Activated CD4-positive, alpha-beta T cell treated with anti-CD3 and anti-CD28 coated beads for 1 hour (primary cell): ENCODE data around the gene PLSCR1.

Experiments
- DNase-seq: peaks from one replicate; pipeline ENCODE4 v3.0.0-alpha.2; 2020

PLSCR1 gene

GRCh38 chr3:146544002-146544928 is at the start of gene PLSCR1:
PLSCR1 (minus strand) TSS chr3:146544607; CDS start chr3:146536552, 8,055 bp downstream.
- DNase-seq: peak; percentile 86

DNA sequence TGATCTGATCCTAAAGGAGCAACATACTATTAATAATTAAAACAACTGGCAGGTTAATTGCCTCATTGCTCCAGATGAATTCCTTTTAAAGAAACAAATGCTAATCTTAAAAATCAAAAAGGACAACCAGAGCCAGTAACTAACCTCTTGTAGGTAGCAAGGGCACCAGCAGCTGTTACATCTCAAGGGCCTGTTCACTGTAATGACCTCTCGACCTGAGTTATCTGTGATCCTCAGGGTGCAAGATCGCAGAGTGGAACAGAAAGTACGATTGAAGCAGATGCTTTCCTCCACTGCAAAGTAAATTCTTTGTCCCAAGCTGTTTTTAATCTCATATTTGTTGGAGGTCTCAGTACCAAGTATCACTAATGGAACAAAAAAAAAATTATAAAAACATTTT is 49.4 kb upstream of the PLSCR1 start:
- no peak for DNase-seq

DNA sequence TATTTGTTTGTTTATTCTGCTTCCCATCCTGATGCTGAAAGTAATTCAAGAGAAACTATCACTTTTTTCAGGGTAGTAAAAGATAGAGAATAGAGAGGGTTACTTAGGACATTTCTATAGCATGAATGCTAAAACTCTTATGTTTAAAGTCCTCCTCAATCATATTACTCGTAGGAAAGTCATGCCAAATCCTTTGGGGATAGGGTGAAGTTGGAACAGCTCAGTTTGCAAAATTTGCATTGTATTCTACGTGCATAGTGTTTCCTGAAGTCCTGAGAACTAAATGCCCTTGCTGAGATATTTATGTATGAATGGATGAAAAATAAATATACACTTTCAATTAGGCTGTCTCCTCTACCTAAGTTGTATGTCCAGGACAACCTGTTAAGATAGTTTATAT is 46.1 kb upstream of the PLSCR1 start:
- no peak for DNase-seq

DNA sequence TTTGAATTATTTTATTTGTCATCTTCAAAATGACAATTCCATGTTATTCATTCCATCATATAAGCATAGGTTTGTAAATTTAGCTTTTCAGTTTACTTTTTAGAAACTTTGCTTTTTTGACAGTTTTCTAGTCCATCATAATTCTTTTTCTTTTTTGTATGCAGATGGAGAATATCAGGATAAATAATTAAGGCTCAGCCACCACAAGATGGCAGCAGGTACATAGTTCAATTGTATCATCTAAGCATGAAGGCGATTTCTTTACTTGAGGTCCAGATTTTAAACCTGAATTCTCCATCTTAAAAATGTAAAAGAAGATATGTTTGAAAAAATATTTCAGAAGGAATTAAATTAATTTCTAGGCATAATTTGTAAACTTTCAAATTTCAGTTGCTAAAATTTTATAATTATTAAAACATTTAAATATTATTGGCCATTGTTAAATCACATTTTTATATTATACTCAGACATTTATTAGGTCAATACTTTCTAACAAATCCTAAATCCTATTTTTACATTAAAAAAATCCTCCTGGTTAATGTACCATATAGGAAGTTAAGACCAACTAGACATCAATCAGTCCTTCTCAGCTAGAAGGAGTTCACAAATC is 45.6 kb upstream of the PLSCR1 start:
- DNase-seq: no peak

DNA sequence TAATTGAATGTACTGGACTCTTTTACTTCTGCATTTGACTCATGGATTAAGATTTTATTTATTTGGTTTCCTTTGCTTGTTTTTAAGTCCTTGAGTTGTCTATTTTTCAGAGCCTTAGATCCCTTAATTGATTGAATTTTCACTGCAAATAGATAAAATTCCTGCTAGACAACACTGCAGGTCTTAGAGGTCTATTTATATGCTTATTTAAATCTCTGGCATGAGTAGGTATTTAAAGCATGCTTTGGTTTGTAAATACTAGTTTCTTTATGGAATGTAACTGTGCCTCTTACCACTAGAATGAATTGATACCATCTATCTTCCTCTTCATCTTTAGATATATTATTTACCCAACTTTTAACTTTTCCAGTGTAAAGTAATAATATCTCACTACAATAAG is 40.7 kb upstream of the PLSCR1 start:
- no peak for DNase-seq

GRCh38 chr3:146581951-146582467 is 37.6 kb upstream of the PLSCR1 start:
- DNase-seq: no peak

- DNase-seq: no peak
Measured at GRCh38 chr3:146581080-146581601, 36.7 kb upstream of the PLSCR1 start.

GRCh38 chr3:146577662-146578061 is 33.3 kb upstream of the PLSCR1 start:
- DNase-seq: no peak

- no peak for DNase-seq
Measured at GRCh38 chr3:146575636-146576035, 31.2 kb upstream of the PLSCR1 start.

GRCh38 chr3:146574173-146574572 is 29.8 kb upstream of the PLSCR1 start:
- DNase-seq: no peak

- DNase-seq: no peak
Measured at GRCh38 chr3:146569314-146569713, 24.9 kb upstream of the PLSCR1 start.

DNA sequence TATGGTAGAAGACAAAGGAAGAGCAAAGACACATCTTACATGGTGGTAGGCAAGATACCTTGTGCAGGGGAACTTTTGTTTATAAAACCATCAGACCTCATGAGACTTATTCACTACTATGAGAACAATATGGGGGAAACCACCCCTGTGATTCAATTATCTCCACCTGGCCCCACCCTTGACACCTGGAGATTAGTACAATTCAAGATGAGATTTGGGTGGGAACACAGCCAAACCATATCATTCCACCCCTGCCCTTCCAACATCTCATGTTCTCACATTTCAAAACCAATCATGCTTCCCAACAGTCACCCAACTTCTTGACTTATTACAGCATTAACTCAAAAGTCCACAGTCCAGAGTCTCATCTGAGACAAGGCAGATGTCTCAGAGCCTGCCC is 21.7 kb upstream of the PLSCR1 start:
- DNase-seq: no peak

DNA sequence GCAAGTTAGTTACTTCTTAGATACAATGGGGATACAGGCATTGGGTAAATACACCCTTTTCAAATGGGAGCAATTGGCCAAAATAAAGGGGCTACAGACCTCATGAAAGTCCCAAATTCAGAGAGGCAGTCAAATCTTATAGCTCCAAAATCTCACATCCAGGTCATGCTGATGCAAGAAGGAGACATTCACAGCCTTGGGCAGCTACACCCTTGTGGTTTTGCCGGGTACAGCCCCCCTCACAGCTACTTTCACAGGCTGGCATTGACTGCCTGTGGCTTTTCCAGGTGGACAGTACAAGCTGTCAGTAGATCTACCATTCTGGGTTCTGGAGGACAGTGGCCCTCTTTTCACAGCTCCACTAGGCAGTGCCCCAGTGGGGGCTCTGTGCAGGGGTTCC is 17.5 kb upstream of the PLSCR1 start:
- DNase-seq: no peak

GRCh38 chr3:146561463-146561862 is 17.1 kb upstream of the PLSCR1 start:
- no peak for DNase-seq

DNA sequence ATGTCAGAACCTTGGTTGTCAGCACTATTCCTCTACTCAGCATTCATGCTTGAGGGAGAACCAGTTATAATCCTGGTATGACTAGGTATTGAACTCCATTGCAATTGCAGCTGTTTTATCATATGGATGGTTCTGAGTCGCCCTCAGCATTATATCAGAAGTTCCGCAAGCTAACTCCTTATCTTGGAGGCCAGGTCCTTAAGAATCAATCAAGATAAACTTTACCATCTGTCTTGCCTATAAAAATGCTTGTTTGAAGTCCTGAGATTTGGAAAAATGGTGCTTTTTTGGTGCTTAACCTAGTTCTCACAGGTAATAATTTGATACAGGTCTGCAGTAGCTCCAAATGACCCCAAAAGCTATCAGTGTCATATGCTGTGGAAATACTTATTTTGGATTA is 16.3 kb upstream of the PLSCR1 start:
- no peak for DNase-seq

DNA sequence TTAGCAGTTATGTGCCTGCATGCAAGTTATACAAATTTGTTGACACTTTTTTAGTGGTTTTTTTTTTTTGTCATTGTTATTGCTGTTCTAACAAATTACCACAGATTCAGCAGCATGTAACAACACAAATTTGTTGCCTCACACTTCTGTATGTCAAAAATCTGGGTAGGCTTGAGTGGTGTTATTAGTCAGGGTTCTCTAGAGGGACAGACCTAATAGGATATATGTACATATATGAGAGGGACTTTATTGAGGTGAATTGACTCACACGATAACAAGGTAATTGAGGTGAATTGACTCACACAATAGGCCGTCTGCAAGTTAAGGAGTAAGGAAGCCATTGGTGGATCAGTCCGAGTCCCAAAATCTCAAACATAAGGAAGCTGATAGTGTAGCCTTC is 15.0 kb upstream of the PLSCR1 start:
- DNase-seq: no peak

DNA sequence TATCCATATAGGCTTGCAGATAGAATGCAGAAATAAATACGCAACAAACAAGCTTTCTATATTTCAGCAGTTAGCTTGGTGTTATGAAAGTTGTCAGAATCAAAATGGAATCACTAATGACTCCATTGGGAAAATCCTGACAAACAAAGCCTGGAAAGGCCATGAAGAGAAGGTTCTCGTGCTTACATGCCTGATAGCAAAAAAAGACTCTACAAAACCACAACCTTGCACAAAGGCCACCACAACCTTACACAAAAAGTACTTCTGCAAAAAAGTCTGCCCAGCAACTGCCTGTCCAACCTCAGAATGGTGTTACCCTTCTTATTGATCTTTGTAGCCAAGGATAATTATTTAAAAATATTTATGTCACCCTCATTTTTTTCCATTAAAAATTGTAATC is 14.4 kb upstream of the PLSCR1 start:
- no peak for DNase-seq

- DNase-seq: no peak
Measured at GRCh38 chr3:146557745-146558144, 13.3 kb upstream of the PLSCR1 start.

DNA sequence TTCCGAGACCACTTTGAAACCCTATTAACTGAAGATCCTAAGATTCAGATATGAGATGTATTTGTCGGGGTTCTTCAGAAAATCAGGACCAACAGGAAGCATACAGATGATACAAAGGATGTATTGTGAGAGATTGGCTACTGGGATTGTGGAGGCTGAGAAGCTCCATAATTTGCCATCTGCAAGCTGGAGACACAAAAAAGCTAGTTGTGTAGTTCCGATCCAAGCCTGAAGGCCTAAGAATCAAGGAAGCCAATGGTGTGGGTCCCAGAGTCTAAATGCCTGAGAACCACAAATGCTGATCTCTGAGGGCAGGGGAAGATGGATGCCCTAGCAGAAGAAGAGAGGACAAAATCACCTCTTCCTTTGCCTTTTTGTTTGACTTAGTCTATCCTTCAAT is 10.9 kb upstream of the PLSCR1 start:
- no peak for DNase-seq

DNA sequence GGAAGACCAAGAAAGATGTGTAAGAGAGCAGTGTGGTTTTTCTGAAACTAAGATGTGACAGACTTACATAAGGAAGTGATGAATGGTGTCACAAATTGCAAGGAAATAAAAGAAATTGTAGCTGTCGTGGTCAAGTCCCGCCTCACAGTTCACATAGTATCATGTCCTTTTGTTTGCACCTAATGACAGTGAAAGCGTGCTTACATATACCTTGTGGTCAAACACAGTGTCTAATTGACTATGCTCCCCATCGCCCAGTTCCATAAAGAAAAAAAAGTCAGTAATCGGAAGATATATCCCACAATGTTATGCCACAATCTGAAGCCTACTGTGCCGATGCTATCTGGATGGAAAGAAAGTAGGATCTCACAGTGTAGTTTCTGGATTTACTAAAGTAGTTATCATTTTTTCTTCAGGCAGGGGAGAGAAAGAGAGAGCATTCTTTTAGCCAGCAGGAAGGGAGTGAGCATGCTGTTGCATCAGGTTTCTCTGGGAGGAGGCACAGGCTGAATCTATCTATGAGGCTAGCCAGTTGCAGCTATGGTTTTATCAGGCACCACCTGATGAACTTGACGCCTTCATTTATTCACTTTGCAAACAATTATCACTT is 9.8 kb upstream of the PLSCR1 start:
- no peak for DNase-seq

DNA sequence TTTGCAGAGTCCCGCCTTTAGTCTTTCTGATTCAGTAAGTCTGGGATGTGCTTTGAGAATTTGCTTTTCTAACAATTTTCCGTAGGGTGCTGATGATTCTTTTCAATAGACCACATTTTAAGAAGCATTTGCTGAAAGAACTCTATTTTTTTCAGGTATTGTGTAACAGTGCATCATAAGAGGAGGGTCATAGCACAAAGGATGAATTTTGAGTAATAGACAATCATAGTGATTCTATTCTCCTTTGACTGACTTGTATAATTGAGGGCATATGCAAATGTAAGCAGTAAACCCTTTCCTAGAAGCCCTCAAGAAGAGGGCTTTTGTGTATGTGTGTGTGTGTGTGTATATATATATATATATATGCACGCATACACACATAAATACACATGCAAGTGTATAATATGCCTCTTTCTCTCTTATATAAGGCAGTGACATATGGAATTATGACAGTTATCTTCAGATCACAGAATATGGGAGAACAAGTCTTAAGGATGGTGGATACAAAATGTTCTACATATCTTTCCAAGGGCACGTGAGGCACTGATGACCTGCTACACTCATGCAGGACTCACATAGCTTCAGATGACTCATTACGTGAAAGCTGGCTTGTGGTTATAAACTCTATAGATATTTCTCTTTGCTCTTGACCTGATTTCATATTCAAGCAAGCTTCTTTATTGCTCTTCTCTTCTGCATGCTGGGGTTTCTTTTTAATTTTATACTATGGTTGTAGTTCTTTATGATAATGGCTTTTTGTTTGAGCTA is 6.5 kb upstream of the PLSCR1 start:
- DNase-seq: no peak

DNA sequence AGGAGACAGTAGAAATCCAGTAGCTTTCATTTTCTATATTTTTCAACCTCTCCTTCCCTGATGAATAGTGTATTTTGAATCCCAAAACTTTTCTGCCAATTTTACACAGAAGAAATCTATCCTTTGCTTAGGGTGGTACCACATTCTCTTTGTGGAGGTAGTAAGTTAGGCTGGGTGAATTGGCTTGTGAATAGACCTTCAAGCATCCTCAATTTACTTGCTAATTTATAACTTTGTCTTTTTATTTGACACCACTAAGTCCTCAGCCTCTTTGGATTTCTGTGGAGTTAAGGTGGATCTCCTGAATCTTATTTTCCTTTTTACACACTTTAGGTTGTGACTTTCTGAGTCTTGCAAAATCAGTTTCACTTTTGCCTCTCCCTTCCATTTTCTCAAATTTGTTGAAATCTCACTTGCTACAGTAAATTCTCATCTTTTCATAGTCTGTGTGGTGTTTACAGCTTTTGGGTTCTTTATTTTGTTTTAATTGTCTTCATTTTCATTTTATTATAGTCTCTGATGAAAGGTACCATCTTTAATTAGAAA is 5.7 kb upstream of the PLSCR1 start:
- no peak for DNase-seq
